Germinal center (tissue), 1 donor: ENCODE measurements around the gene MEIOB.

Source experiments
- DNase-seq: peaks from one replicate; pipeline ENCODE4 v3.0.0; 2012; ENCODE audit warnings: mixed read lengths, low spot score

The MEIOB gene

DNA sequence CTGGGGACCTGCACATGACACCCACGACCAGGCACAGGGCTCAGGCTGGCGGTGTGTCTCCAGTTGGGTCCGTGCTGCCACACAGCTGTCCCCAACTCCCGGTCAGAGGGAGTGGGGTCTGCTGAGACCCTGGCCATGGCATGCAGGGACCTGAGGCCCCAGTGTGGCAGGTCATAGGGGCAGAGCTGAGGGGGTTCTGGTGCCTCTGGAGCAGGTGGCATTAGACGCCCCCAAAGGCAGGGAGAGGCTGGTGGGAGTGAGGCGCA lies 85.0 kb downstream of the MEIOB start:
- DNase-seq = no peak

DNA sequence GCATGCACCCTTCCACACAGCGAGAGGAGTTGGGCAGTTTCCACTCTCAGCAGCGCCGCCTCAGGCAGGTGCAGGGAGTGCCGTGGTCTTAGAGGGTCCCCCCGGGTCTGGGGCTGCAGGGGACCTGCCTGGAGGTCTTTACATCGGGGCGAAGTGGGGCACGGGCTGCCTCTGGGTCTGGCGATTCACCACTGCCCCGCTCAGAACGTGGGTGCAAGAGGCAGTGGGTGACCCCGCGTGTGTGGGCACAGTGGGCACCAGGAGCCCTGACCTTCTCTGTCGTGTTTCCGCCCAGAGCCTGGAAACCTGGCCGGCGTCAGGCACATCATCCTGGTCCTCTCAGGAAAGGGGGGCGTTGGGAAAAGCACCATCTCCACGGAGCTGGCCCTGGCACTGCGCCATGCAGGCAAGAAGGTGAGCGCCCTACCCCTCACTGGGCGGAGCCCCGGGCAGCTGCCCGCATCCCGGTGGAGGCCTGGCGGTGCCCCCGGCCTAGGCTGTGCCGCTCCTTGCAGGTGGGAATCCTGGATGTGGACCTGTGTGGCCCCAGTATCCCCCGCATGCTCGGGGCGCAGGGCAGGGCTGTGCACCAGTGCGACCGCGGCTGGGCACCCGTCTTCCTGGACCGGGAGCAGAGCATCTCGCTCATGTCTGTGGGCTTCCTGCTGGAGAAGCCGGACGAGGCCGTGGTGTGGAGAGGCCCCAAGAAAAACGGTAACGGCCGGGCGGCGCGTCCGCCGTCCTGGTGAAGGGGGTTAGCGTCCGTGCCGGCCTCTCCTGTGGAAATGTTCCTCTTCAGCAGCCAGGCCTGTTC lies 85.5 kb downstream of the MEIOB start:
- DNase-seq = no peak

DNA sequence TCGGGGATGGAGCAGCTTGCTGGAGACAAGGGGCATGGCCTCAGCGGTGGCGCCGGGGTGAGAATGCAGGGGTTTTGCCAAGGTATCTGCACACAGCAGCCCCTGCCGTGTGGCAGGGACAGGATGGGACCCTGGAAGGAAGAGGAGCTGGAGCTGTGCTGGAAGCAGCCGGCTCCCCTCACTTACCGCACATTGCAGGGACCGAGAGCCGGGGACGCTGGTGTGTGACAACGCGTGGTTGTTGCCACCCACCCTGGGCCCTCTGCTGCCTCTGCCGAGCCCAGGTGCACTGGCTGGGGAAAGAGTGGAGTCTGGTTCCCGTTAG lies 86.2 kb downstream of the MEIOB start:
- no peak for DNase-seq

DNA sequence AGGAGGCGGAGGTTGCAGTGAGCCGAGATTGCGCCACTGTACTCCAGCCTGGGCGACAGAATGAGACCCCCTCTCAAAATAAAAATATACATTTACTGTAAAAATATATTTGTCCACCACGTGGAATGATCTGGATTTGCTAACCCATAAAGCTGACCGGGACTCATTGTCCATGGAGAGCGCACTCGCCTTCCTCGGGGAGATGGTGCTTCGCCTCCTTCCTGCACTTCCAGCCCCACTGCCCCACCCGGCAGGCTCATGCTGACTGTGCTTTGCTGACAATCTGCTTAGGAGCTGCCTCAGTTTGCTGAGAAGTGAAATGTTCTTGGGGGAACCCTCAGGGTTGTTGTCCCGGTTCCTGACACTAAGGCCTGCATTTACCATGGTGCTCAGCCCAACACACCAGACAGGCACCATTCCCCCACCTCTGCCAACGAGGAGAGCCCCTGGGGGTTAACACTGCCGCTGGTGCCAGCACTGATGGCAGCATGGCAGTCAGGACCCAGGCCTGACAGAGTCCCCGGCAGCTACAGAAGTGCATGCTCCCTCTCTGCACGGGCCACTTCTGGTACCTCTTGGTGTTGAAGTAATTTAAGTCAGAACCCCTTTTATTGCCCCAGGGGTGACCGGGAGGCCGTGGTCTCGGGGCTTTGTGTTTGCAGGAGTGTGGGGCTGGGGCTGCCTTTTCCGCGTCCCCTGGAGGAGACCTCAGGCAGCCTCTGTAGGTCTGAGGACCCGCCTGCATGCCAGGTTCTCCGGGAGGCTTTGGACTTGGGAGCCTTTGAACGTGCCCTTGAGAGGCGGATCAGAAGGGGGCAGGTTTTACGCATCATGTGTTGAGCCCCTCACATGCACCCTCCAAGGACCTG lies 86.8 kb downstream of the MEIOB start:
- DNase-seq = no peak
